HG02571 (cell line): ENCODE measurements around the gene TMEM43.

ENCODE experiments used
- ATAC-seq: cut with Tn5 transposase; IDR thresholded peaks from one replicate; pipeline ENCODE4 v1.9.1; 2021; ENCODE audit warnings: mild to moderate bottlenecking, moderate library complexity; ENCODE audit not compliant: unreplicated experiment

Gene TMEM43

GRCh38 chr3:14135581-14135980, 10.7 kb downstream of the TMEM43 start:
- ATAC-seq = no peak

- ATAC-seq = no peak
These were observed 12.2 kb downstream of the TMEM43 start for GRCh38 chr3:14137004-14137403.

GRCh38 chr3:14137445-14137844, 12.6 kb downstream of the TMEM43 start:
- ATAC-seq = no peak

- no peak for ATAC-seq
These were observed 13.4 kb downstream of the TMEM43 start for GRCh38 chr3:14138109-14138877.

- no peak for ATAC-seq
These were observed 14.2 kb downstream of the TMEM43 start for GRCh38 chr3:14138878-14139655.

GRCh38 chr3:14139771-14140170, 14.9 kb downstream of the TMEM43 start:
- ATAC-seq = no peak

GRCh38 chr3:14140668-14141067, 15.8 kb downstream of the TMEM43 start:
- no peak for ATAC-seq

GRCh38 chr3:14141144-14141543, 16.3 kb downstream of the TMEM43 start:
- no peak for ATAC-seq

- no peak for ATAC-seq
These were observed 16.9 kb downstream of the TMEM43 start for GRCh38 chr3:14141602-14142341.

GRCh38 chr3:14142567-14143270, 17.9 kb downstream of the TMEM43 start:
- ATAC-seq = no peak

GRCh38 chr3:14143271-14144225, 18.7 kb downstream of the TMEM43 start:
- ATAC-seq = no peak

GRCh38 chr3:14144423-14145075, 19.7 kb downstream of the TMEM43 start:
- peak; percentile 92 for ATAC-seq

GRCh38 chr3:14145236-14145635, 20.4 kb downstream of the TMEM43 start:
- no peak for ATAC-seq

- ATAC-seq = no peak
These were observed 21.0 kb downstream of the TMEM43 start for GRCh38 chr3:14145670-14146380.

- ATAC-seq = no peak
These were observed 21.7 kb downstream of the TMEM43 start for GRCh38 chr3:14146381-14147065.

GRCh38 chr3:14147066-14147435, 22.2 kb downstream of the TMEM43 start:
- ATAC-seq = no peak

GRCh38 chr3:14147617-14148016, 22.8 kb downstream of the TMEM43 start:
- ATAC-seq = no peak
